Lower leg skin (tissue), 4 donors: ENCODE results near the gene ARID1B. TPM values are rescaled to one million over a fixed set of nuclear protein-coding genes. Genes with fewer than 3 reads are reported as not detected.

Experiments
- DNase-seq, 2 donors: peaks; one replicate each; pipeline ENCODE4 v3.0.0-alpha.2; 2019; ENCODE audit warnings: low spot score in 2 of 2
- H3K4me3 ChIP-seq: fragments of 200-600 bp; sonication (generic); 2 replicates; pipeline ENCODE4 v1.5.1; 2017; ENCODE audit warnings: mild to moderate bottlenecking, low read depth; ENCODE audit not compliant: poor library complexity, severe bottlenecking
- POLR2A ChIP-seq, 2 donors: fragments of 450-650 bp; IDR thresholded peaks; one replicate each; pipeline ENCODE4 v1.6.1; 2016 to 2017; ENCODE audit warnings: antibody characterized with exemption in 2 of 2, mild to moderate bottlenecking in 1 of 2, moderate library complexity in 1 of 2
- WGBS, 2 donors: methylation state at CpG; one replicate each; pipeline ENCODE4 v1.1.5; 2018; 5-methylcytosine and 5-hydroxymethylcytosine counted together
- intact Hi-C: fragments of 100-400 bp; cut with DNase I; formaldehyde crosslinking; loops from one replicate; pipeline ENCODE4 v1.15.0; 2023; ENCODE audit warnings: low total_unique reads
- total RNA-seq, 4 donors: library from RNA; depleted of rRNA; stranded (reverse); fragments of >200 nt; gene quantifications; one replicate each; pipeline ENCODE4 v1.1.0, GENCODE V29; 2016
- TF ChIP-seq, protein P1 (sequence below), 3 donors: fragments of 450-650 bp; IDR thresholded peaks; one replicate each; pipeline ENCODE4 v1.5.1; 2016; ENCODE audit warnings: antibody characterized with exemption in 3 of 3, mild to moderate bottlenecking in 3 of 3, moderate library complexity in 2 of 3

The ARID1B gene
- total RNA-seq, 4 donors from 2014 or later: 87.3 to 132 (median 102) TPM

DNA sequence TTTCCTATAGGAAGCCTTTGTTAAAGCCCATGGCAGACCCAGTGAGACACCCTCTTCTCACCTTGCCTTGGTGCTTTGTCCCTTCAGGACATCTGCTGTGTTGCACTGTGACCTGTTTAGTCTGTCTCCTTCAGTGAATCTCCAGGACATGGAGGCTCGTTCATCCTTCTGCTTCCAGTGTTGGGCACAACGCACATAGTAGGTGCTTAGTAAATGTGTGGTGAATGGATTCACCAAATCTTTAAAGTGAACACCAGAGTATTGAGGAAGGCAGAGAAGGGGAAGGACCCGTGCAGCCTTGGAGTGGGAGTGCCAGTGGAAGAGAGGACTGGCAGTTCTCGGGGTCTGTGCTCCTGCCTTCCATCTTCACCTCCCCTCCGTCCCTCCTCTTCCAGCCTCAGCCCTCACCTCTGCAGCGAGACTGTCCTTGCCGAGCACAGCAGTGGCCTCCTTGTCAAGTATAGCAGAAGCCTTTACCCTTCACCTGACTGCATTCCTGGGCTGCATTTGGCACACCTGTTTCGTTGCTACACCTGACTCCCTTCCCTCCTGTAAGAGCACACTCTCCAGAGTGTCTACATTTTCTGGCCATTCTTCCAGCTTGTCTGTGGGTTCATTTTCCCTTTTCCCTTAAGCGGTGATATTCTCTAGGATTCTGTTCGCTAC, 49.2 kb downstream of the ARID1B start:
- no peak for DNase-seq
- H3K4me3 ChIP-seq: no peak overlapping the region
- WGBS, 2 donors: 86 to 91% methylated on average over 10 of the region's 10 CpGs
- TF ChIP-seq, protein P1, sequence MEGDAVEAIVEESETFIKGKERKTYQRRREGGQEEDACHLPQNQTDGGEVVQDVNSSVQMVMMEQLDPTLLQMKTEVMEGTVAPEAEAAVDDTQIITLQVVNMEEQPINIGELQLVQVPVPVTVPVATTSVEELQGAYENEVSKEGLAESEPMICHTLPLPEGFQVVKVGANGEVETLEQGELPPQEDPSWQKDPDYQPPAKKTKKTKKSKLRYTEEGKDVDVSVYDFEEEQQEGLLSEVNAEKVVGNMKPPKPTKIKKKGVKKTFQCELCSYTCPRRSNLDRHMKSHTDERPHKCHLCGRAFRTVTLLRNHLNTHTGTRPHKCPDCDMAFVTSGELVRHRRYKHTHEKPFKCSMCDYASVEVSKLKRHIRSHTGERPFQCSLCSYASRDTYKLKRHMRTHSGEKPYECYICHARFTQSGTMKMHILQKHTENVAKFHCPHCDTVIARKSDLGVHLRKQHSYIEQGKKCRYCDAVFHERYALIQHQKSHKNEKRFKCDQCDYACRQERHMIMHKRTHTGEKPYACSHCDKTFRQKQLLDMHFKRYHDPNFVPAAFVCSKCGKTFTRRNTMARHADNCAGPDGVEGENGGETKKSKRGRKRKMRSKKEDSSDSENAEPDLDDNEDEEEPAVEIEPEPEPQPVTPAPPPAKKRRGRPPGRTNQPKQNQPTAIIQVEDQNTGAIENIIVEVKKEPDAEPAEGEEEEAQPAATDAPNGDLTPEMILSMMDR (IDR thresholded peaks at IDR 0.05): no peak
- TF ChIP-seq POLR2A (IDR thresholded peaks at IDR 0.05): no peak
- intact Hi-C loops: no loop called here

- DNase-seq: no peak
- no peak overlapping the region for H3K4me3 ChIP-seq
- TF ChIP-seq, protein P1 (IDR thresholded peaks at IDR 0.05): no peak
- TF ChIP-seq POLR2A (IDR thresholded peaks at IDR 0.05): no peak
- intact Hi-C loops: no loop called here
- 13 to 23% methylated on average over 4 of the region's 4 CpGs for WGBS, 2 donors
Observed at GRCh38 chr6:156827382-156827781, 50.2 kb downstream of the ARID1B start.

DNA sequence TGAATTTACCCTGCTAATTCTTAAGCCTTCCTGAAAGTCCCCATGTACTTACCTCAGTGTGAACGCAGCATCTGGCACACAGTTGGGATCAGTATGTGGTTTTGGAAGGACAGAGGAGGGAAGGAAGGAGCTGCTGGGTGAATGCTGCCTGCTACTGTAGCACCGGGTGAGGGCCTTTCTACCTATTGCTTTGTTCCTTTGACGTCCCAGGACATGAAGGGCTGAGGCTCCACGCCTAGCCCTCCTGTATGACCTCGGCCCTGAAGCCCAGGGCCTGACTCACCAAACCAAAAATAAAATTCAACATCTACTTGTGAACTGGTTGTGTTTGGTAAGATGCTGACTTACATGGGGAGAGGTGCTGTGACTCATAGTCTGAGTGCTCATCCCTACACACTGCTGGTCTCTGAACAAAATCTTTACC, 51.1 kb downstream of the ARID1B start:
- intact Hi-C loops: no loop called here
- TF ChIP-seq, protein P1 (IDR thresholded peaks at IDR 0.05): no peak
- no peak for TF ChIP-seq POLR2A (IDR thresholded peaks at IDR 0.05)
- 37 to 41% methylated on average over 5 of the region's 5 CpGs for WGBS, 2 donors
- H3K4me3 ChIP-seq: no peak overlapping the region
- DNase-seq: no peak

DNA sequence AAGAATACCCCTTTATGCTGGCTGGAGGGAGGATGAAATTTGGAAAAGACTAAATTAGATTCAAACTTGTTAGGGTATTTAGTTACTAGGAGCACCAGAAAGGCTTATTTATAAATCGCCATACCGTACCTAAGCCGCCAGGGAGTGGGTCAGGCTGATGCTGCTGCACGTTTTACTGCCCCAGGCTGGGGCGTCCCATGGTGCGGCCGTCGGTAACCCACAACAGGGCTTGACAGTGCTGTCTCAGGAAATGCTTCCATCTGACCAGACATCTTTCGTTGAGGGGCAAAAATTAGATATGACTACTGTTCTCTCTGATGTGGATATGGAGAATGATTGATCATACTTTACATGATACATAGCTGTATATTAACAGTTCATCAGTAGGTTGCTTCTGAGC, 52.9 kb downstream of the ARID1B start:
- DNase-seq: no peak
- TF ChIP-seq POLR2A (IDR thresholded peaks at IDR 0.05): no peak
- TF ChIP-seq, protein P1 (IDR thresholded peaks at IDR 0.05): no peak
- intact Hi-C loops: no loop called here
- WGBS, 2 donors: 83 to 88% methylated on average over 9 of the region's 9 CpGs
- H3K4me3 ChIP-seq: no peak overlapping the region

DNA sequence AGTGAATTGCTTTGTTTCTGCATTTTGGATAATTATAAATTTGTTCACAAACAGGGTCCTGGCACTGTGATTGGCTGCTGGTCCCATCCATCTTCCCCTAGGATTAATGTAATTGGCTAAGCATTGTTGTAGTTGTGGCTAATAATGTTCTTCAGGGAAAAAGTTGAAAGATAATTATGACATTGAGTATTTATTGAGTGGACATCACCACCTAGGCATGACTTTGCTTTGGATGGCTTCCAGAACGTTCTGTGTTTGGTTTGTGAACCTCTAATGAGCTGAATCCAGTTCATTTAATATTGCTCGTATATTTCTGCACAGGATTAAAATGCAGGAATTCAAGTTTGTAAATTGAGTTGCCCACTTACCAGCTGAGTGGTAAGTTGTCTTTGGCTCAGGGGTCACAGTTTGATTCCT, 55.1 kb downstream of the ARID1B start:
- no peak overlapping the region for H3K4me3 ChIP-seq
- intact Hi-C loops: no loop called here
- TF ChIP-seq, protein P1 (IDR thresholded peaks at IDR 0.05): no peak
- no peak for TF ChIP-seq POLR2A (IDR thresholded peaks at IDR 0.05)
- 40 to 71% methylated on average over 2 of the region's 2 CpGs for WGBS, 2 donors
- no peak for DNase-seq

- no peak for TF ChIP-seq POLR2A (IDR thresholded peaks at IDR 0.05)
- TF ChIP-seq, protein P1 (IDR thresholded peaks at IDR 0.05): no peak
- no peak for DNase-seq
- no peak overlapping the region for H3K4me3 ChIP-seq
- 49 to 53% methylated on average over 3 of the region's 3 CpGs for WGBS, 2 donors
- intact Hi-C loops: no loop called here
Observed at GRCh38 chr6:156832669-156833068, 55.5 kb downstream of the ARID1B start.
